GM15510 (cell line): ENCODE data around the gene PCAT6.

ENCODE experiments used
- POLR2A ChIP-seq: IDR thresholded peaks from 3 replicates; pipeline ENCODE4 v1.6.1; 2011; ENCODE audit warnings: borderline replicate concordance; ENCODE audit not compliant: insufficient read length; ENCODE audit errors: extremely low read depth

The PCAT6 gene

GRCh38 chr1:202834771-202835547 is 24.2 kb downstream of the PCAT6 start:
- TF ChIP-seq POLR2A: no peak

GRCh38 chr1:202835548-202836072 is 24.9 kb downstream of the PCAT6 start:
- TF ChIP-seq POLR2A: no peak

- TF ChIP-seq POLR2A: no peak
Measured at GRCh38 chr1:202836623-202837403, 26.1 kb downstream of the PCAT6 start.

GRCh38 chr1:202837746-202838262 is 27.1 kb downstream of the PCAT6 start:
- no peak for TF ChIP-seq POLR2A

- no peak for TF ChIP-seq POLR2A
Measured at GRCh38 chr1:202843081-202843480, 32.3 kb downstream of the PCAT6 start.

- no peak for TF ChIP-seq POLR2A
Measured at GRCh38 chr1:202844259-202844658, 33.5 kb downstream of the PCAT6 start.

- no peak for TF ChIP-seq POLR2A
Measured at GRCh38 chr1:202844935-202845334, 34.2 kb downstream of the PCAT6 start.

- TF ChIP-seq POLR2A: no peak
Measured at GRCh38 chr1:202848191-202848542, 37.4 kb downstream of the PCAT6 start.

- TF ChIP-seq POLR2A: no peak
Measured at GRCh38 chr1:202850593-202851362, 40.0 kb downstream of the PCAT6 start.

- TF ChIP-seq POLR2A: no peak
Measured at GRCh38 chr1:202852163-202852904, 41.6 kb downstream of the PCAT6 start.

- no peak for TF ChIP-seq POLR2A
Measured at GRCh38 chr1:202854787-202855186, 44.0 kb downstream of the PCAT6 start.

- no peak for TF ChIP-seq POLR2A
Measured at GRCh38 chr1:202856014-202856413, 45.3 kb downstream of the PCAT6 start.

GRCh38 chr1:202857136-202857610 is 46.4 kb downstream of the PCAT6 start:
- no peak for TF ChIP-seq POLR2A

GRCh38 chr1:202858331-202858730 is 47.6 kb downstream of the PCAT6 start:
- TF ChIP-seq POLR2A: no peak
